HG03457 (cell line): ENCODE measurements around the gene RUNX2.
"Not testable (repeated sequence)": the region's sequence is repeated elsewhere in the genome, so short reads cannot be mapped to it uniquely, and the experiment has no call there.

Experiments
- ATAC-seq: cut with Tn5 transposase; IDR thresholded peaks from one replicate; pipeline ENCODE4 v1.9.1; 2021; ENCODE audit warnings: moderate number of reproducible peaks; ENCODE audit not compliant: unreplicated experiment

Gene RUNX2

DNA sequence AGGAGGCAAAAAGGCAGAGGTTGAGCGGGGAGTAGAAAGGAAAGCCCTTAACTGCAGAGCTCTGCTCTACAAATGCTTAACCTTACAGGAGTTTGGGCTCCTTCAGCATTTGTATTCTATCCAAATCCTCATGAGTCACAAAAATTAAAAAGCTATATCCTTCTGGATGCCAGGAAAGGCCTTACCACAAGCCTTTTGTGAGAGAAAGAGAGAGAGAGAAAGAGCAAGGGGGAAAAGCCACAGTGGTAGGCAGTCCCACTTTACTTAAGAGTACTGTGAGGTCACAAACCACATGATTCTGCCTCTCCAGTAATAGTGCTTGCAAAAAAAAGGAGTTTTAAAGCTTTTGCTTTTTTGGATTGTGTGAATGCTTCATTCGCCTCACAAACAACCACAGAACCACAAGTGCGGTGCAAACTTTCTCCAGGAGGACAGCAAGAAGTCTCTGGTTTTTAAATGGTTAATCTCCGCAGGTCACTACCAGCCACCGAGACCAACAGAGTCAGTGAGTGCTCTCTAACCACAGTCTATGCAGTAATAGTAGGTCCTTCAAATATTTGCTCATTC lies at the start of gene RUNX2:
RUNX2 (plus strand) TSS at position 375 of the 567 bp plus-strand sequence. CDS start 397 bp downstream, outside the sequence.
- ATAC-seq = no peak

DNA sequence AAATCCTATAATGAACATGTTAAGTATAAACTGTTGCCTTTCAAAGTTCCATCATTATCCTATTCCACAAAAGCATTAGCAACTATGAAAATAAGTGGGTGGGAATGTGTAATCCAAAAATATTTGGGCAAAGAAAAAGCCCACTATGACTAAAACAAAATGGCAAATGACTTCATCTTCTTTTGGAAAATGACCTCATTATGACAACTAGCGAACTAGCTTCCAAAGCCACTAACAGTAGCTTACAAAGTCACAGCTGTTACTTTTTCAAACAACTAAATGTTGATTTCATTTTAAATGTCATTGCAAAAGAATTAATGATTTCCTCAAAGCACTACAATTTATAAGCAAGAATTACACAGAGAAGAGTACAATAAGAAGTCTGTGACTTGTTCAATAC lies 49.8 kb upstream of the RUNX2 start:
- no peak for ATAC-seq

DNA sequence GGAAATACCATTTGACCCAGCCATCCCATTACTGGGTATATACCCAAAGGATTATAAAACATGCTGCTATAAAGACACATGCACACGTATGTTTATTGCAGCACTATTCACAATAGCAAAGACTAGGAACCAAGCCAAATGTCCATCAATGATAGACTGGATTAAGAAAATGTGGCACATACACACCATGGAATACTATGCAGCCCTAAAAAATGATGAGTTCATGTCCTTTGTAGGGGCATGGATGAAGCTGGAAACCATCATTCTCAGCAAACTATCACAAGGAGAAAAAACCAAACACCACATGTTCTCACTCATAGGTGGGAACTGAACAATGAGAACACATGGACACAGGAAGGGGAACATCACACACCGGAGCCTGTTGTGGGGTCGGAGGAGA lies 41.4 kb upstream of the RUNX2 start:
- ATAC-seq = not testable (repeated sequence)

DNA sequence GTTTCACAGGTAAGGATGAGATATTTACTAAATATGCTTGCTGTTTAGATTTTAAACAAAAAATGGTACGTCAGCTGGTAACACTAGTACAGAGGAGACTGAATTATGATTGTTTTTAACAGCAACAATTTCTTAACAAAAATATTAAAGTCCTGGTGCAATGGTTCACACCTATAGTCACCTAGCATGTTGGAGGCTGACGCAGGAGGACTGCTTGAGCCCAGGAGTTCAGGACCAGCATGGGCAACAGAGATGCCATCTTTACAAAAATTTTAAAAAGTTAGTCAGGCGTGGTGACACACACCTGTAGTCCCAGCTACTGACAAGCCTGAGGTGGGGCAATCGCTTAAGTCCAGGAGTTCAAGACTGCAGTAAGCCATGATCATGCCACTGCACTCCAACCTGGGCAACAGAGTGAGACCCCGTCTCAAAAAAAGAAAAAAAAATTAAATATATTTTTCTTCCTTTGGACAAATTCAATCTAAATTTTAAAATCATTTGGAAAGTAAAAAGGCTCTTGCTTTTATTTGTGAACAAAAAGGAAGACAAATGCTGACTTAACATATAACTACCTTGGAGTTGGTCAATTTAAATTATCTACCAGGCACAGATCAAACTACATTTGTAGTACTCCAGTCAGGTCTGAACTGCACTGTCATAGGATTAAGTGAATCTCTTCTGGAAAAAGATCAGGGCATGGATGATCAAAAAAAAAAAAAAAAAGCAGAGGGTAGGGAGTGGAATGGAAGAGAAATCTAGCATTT lies 38.2 kb upstream of the RUNX2 start:
- ATAC-seq = no peak

DNA sequence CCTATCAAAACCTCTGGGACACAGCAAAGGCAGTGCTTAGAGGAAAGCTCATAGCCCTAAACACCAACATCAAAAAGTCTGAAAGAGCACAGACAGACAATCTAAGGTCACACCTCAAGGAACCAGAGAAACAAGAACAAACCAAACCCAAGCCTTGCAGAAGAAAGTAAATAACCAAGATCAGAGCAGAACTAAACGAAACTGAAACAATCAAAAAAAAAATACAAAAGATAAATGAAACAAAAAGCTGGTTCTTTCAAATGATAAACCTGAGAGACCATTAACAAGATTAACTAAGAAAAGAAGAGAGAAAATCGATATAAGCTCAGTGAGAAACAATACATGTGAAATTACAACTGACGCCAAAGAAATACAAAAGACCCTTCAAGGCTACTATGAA lies 34.8 kb upstream of the RUNX2 start:
- no peak for ATAC-seq

DNA sequence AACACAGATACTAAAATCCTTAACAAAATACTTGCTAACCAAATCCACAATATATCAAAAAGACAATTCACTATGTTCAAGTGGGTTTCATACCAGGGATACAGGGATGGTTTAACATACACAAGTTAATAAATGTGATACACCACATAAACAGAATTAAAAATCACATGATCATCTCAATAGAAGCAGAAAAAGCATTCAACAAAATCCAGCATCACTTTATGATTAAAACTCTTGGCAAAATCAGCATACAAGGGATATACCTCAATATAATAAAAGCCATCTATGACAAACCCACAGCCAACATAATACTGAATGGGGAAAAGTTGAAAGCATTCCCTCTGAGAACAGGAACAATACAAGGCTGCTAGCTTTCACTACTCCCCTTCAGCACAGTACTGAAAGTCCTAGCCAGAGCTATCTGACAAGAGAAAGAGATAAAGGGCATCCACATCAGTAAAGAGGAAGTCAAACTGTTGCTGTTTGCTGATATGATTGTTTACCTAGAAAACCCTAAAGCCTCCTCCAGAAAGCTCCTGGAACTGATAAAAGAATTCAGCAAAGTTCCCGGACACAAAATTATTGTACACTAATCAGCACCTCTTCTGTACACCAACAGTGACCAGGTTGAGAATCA lies 33.9 kb upstream of the RUNX2 start:
- ATAC-seq = not testable (repeated sequence)

DNA sequence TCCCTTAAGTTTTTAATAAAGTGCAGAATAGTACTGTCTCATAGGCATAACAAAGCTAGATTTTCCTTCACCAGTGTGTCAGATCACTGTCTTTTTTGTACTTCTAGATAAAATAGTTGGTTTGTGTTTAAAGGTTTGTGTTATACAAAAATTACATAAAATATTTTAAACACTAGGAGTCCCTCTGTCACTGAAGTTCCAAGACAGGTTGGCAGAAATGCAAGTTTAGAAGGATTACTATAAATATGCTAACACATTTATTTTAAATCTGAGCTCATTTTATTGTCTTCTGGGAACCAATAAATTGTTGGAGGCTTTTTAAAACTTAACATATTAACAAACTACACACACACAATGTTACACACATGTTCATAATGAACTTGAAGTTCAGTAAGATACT lies 30.8 kb upstream of the RUNX2 start:
- no peak for ATAC-seq

DNA sequence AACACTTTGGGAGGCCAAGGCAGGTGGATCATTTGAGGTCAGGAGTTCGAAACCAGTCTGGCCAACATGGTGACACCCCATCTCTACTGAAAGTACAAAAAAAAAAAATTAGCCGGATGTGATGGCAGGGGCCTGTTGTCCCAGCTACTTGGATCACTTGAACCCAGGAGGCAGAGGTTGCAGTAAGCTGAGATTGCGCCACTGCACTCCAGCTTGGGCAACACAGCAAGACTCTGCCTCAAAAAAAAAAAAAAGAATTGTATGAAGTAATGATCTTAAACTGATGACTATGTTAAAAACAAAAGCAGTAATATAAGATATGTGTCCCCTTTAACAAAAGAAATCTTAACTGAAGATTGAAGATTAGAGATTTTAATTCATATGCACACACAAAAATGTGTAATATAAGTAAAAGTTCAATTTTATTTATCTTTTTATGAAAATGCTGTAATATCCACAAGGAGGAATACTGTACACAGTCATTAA lies 29.0 kb upstream of the RUNX2 start:
- ATAC-seq = no peak

DNA sequence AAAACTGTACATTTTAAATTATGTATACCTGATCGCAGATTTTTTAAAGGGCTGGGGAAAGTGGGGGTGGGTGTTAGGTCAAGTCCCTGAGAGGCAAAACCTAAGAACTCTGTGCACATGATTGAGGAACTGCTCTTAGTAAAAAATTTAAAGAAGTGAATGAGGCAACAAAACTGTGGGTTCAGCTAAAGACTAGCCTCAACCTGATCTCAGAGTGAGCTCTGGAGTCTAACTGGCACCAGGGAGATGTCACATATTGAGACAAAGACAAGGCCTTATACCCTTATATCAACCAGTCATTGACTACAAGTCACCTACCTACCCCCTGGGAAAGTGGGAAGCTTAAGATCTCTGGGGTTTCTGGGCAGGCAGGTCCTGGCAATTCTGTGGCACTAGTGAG lies 27.4 kb upstream of the RUNX2 start:
- no peak for ATAC-seq

DNA sequence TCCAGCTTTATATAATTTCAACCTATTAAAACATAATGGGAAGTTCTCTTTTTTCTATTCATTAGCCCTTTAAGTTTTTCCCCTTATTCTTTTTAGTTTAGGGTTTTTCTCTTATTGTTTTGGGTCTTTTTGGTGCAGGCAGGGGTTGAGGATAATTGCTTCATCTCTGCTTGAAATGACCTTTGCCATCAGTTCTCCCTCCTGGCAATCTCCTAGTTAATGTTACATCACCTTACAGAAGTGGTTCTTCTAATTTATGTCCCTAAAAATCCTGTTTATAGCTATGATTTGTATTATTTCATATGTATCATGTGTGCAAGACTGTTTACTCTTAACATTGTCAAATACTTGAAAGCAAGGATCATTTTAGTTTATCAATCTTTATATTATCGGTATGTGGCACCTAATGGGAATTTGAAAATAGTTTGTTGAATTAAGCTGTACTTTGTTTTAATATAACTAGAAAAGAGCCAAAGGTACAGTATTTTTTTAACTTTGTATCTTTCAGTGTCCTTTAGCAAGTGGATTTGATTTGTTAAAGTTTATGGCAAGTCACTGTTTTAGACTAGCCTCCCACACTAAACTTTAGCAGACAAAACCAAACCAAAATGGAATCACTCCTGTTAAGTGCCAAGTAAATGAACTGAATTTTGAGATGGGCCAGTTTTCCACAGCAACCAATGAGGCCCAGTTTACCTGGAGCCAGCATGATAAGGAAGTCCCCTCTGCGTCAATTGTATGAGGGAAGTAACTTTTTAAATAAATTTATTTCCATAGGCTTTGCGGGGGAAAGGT lies 26.6 kb upstream of the RUNX2 start:
- no peak for ATAC-seq

DNA sequence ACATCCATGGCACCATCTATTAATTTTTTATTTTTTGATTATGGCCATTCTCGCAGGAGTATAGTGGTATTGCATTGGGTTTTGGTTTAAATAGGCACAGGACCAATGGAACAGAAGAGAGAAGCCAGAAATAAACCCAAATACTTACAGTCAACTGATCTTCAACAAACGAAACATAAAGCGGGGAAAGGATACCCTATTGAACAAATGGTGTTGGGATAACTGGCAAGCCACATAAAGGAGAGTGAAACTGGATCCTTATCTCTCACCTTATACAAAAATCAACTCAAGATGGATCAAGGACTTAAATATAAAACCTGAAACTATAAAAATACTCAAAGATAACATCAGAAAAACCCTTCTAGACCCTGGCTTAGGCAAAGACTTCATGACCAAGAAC lies 25.3 kb upstream of the RUNX2 start:
- no peak for ATAC-seq

DNA sequence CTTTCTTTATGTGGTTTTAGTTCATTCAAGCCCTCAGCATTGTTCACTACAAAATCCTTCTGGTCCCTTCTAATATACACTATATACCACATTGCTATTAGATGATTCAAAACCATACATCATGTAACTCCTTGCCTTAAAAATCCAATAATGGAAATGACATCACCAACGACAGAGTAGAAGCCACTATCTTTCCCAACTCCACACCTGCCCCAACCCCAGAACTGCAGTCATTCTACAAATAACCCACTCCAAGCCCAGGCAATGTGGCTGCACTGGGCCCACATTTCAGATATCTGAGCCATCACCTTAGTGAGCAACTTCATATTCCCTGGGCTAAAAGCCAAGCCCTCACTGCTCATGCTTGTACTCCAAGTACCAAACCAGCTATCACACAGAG lies 22.6 kb upstream of the RUNX2 start:
- no peak for ATAC-seq

DNA sequence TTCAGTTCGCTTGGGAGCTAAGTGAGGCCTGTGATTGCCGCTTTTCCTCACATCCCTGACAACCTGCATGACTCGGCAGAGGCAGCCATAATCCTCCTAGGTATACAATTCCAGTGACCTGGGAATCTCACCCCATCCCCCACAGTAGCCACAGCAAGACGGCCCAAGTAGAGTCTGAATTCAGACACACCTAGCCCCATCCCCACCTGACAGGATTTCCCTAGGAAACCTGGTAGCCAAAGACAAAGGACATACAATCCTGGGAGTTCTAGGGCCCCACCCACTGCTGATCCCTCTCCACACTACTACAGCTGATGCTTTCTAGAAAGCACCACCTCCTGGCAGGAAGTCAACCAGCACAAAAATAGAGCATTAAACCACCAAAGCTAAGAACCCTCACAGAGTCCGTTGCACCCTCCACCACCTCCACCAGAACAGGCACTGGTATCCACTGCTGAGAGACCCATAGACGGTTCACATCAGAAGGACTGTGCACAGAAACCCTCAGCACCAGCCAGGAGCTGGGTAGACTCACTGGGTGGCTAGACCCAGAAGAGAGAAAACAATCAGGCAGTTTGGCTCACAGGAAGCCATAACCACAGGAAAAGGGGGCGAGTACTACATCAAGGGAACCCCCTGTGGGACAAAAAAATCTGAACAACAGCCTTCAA lies 17.9 kb upstream of the RUNX2 start:
- ATAC-seq = no peak

DNA sequence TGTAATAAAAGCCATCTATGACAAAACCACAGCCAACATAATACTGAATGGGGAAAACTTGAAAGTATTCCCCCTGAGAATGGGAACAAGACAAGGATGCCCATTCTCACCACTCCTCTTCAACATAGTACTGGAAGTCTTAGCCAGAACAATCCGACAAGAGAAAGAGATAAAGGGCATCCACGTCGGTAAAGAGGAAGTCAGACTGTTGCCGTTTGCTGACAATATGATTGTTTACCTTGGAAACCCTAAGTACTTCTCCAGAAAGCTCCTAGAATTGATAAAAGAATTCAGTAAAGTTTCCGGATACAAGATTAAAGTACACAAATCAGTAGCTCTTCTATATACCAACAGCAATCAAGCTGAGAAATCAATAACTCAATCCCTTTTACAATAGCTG lies 14.0 kb upstream of the RUNX2 start:
- no peak for ATAC-seq

DNA sequence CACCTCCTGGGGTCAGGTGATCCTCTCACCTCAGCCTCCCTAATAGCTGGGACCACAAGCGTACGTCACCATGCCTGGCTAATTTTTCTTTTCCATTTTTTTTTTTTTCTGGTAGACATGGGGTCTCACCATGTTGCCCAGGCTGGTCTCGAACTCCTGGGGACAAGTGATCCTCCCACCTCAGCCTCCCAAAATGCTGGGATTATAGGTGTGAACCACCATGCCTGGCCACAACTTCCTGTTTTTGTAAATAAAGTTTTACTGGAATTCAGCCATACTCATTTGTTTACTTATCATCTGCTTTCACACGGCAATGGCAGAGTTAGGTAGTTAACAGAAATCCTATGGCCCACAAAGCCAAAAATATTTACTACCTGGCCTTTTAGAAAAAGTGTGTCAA lies 7.8 kb upstream of the RUNX2 start:
- ATAC-seq = no peak

DNA sequence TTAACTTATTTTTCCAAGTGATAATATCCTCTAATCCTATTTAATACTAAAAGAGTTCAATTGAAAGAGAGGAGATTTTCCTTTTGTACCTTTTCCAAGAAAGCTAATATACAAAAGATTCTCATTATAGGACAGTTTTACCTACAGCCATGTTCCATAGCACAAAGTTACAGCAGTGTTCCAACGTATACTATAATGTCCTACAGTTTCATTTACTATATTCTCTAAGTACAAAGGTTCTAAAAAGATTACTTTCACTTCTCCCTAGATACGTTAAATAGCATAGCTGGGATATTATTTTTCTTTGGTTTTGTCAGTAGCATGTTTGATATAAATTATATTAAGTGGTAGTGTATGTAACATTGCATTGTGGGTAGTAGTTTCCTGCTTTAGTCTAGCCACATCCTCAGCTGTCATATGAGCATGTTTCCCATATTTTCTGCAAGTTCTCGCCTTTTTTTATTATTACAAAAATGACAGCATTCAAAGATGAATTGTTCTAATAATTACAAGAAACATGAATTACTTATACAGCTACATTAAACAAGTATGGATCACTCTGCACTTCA lies 4.4 kb upstream of the RUNX2 start:
- no peak for ATAC-seq

DNA sequence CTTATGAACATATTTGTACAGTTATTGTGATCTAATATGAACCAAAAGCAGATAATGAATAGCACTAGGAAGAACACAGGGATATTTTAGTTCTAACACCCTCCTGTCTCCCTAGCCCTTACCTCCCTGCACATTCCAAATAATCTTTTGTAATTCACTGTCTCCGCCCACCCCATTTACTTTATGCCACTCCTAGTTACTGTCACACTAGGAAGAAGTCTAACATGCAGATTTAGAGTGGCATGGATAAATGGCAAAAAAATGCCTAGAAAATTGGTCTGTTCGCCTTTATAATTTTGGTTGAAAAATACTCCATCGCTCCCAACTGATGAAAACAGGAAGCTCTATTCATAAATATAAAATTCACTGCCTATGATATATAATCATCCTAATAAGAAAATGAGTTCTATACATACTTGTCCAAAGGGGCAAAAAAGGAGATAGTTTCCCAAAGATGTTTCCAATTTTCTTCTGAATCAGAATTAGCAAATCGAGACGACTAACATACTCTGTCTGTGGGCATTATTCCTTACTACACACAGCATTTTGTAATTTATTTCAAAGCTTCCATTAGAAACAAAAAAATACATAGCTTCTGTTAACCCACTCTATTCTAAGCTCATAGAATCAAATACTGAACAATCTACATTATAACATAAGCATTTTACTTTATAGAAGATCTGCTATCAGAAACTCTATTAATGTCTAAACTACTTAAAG lies 1.3 kb upstream of the RUNX2 start:
- ATAC-seq = no peak

DNA sequence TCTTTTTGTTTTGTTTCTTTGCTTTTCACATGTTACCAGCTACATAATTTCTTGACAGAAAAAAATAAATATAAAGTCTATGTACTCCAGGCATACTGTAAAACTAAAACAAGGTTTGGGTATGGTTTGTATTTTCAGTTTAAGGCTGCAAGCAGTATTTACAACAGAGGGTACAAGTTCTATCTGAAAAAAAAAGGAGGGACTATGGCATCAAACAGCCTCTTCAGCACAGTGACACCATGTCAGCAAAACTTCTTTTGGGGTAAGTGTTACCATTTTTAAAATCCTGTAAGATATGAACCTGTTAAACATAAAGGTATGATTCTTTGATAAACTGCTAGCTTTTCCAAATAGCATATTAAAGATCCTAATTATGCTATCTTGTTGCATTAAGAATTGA lies 393 bp downstream of the RUNX2 start:
- ATAC-seq = no peak

DNA sequence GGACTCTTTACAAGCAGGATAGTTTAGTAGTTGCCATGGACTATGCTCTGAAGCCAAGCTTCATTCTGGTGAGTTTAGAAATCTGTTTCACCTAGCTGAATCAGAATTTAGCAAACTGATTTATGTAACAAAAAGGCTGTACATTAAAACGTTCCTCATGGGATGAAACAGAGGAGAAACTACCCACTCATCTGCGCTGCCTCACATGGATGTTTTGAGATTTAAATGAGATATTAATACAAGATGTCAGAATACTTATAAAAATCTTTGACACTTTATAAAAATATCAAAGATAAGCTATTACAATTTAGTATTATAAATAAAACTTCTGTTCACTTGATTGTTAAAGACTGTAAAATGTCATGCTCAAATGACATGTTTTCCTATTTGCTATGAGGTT lies 16.8 kb downstream of the RUNX2 start:
- no peak for ATAC-seq

DNA sequence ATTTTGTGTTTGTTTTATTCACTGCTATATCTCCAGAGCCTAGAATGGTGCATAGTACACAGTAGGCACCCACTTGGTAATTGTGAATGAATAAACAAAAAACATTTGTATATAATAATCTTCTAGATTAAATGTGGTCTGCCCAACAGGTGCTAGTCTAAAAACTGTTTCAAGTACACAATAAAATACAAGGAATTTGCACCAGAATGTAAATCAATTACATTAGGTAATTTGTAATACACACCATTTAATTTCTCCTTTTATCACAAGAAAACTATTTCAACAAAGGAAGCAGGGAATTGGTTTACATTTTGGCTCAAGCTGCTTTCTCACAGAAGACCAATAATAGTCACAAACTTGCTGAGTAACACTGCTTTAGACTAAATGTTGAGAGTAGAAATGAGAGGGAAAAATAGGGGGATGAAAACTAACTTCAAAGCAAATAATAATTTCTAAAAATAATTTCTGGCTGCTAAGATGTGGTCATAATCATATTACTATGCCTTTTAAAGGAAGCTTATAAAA lies 22.1 kb downstream of the RUNX2 start:
- ATAC-seq = no peak
